Measurements from ENCODE around the gene CRISP1.
"Not testable (repeated sequence)": the region's sequence is repeated elsewhere in the genome, so short reads cannot be mapped to it uniquely, and the experiment has no call there.

Gene CRISP1

DNA sequence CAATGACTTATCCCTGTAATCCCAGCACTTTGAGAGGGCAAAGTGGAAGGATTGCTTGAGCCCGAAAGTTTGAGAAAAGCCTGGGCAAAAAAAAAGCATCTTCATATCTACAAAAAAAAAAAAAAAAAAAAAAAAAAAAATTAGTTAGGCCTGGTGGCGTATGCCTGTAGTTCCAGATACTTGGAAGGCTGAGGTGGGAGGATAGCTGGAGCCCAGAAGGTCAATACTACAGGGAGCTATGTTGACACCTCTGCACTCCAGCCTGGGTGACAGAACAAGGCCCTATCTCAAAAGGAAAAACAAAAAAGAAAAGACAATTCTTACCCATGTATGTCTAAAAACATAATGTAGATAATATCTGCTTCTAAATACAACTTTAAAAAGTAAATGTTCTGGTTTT is 27.2 kb downstream of the CRISP1 start:
- DNase-seq, result no peak

- DNase-seq, result no peak
These were observed 31.2 kb downstream of the CRISP1 start for GRCh38 chr6:49835140-49835539.

DNA sequence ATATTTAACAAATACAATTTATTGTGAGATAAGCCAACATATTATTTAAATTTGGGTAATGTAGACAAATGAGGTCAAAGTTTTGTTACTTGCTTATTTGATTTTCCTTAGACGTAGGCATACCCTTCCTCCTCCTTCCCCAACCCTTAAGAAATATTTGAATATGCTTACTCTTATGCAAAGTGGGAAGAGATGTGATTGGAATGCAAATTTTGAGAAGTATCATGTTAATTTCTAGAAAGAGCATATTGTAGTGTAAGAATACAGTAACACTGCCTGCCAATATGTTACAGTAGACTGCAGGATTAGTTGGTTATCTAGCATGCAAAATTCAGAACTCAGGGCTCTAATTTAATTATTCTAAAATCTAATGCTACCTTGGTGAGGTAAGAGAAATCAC is 32.9 kb downstream of the CRISP1 start:
- no peak for DNase-seq

- no peak for DNase-seq
These were observed 39.5 kb downstream of the CRISP1 start for GRCh38 chr6:49826743-49827406.

DNA sequence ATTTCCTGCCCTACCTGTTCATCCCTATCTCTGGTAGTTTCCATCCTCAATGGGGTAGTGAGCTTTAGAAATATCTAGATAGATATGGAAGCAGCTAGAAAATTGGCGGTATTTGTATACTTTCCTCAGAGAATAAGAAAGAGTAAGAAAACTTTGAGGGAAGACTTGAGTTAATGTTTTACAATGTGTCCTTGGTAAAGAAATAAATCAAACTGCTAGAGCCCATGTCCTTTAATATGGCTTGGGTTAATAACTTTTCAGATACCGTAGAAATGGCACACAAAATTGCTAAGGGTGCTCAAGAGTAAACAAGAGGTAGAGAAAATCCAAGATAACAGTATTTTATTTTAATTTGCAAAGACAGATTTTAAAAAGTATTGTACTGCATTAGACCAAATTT is 51.2 kb downstream of the CRISP1 start:
- DNase-seq, result no peak

DNA sequence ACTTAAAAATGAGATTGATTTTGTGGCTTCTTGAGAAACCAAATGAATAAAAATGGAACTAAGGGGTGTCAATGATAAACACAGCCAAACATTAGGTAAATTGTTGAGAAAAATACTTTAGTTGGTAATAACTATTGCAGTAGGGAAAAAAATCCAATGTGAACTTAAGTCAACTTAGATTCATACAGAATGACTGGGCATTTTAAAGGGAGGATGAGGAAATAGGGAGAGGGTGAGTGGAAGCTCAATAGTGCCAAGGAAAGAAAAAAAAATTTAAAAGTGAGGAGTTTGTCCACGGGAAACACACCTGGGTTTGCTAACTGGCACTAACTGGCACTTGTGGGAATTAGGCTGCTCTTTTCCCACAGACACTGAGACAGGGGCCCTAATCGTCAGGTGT is 53.1 kb downstream of the CRISP1 start:
- DNase-seq, result no peak

- DNase-seq, result no peak
These were observed 60.2 kb downstream of the CRISP1 start for GRCh38 chr6:49806145-49806544.

DNA sequence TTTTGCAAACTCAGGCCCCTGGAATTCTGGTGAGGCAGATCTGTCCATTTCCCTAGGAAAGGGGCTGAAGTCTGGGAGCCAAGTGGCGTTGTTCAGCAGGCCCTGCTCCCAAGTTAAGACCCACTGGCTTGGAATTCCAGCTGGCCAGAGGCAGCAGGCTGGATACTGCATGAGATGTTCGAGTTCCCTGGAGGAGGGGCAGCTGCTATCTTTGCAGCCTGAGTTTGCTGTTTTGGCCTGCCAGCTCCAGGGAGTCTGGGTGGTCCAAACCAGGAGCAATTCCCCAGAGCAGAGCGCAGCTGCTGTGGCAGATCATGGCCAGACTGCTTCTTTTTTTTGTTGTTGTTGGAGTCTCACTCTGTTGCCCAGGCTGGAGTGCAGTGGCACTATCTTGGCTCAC is 61.1 kb downstream of the CRISP1 start:
- DNase-seq, result no peak

- no peak for DNase-seq
These were observed 64.8 kb downstream of the CRISP1 start for GRCh38 chr6:49801525-49801924.

GRCh38 chr6:49799090-49799489 is 67.2 kb downstream of the CRISP1 start:
- no peak for DNase-seq

GRCh38 chr6:49796842-49797455 is 69.4 kb downstream of the CRISP1 start:
- DNase-seq, result not testable (repeated sequence)

- DNase-seq, result no peak
These were observed 76.0 kb downstream of the CRISP1 start for GRCh38 chr6:49790341-49790740.

DNA sequence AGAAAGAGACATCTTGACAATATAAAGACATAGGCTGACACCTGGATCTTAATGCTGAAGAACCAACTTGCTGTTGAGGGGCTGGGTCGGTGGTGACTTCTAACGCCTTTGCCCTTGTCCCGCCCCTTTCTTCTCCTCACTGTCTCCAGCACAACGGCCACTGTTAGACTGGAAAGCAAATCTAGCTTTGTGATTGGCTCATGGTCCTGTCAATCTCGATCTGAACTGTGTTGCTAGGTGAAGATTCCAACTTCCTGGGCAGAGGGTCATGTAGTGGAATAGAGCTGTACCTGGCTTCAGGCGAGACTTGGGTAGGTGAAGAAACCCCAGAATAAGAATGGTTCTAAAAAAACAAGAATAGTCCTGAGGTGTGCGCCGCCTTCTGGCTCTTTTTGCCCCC is 79.2 kb downstream of the CRISP1 start, which contains the start of gene PGK2:
Gene PGK2, minus strand, starts transcription at position 110 of the 400 bp plus-strand sequence. Its CDS starts 98 bp downstream, at position 12.
- DNase-seq, result no peak

- DNase-seq, result no peak
These were observed 82.1 kb downstream of the CRISP1 start for GRCh38 chr6:49784272-49784671.

Measured in NCI-H524 (cell line).